Suprapubic skin (tissue), 4 donors: ENCODE measurements around the gene TXN2. TPM values are rescaled to one million over a fixed set of nuclear protein-coding genes. Genes with fewer than 3 reads are reported as not detected.
A peak's percentile ranks its signal among the peaks of the same experiment; 100 is the strongest.

Experiments used
- DNase-seq, 2 donors: peaks; one replicate each; pipeline ENCODE4 v3.0.0-alpha.2; 2019; ENCODE audit warnings: low spot score in 2 of 2
- H3K27ac ChIP-seq: fragments of 200-600 bp; sonication (generic); one replicate; pipeline ENCODE4 v1.5.1; 2019
- H3K27me3 ChIP-seq: fragments of 200-600 bp; sonication (generic); one replicate; pipeline ENCODE4 v1.5.1; 2019
- H3K36me3 ChIP-seq: fragments of 200-600 bp; sonication (generic); one replicate; pipeline ENCODE4 v1.5.1; 2019
- H3K4me1 ChIP-seq: fragments of 200-600 bp; sonication (generic); one replicate; pipeline ENCODE4 v1.5.1; 2019
- H3K4me3 ChIP-seq: fragments of 200-600 bp; sonication (generic); one replicate; pipeline ENCODE4 v1.5.1; 2019; ENCODE audit warnings: mild to moderate bottlenecking
- H3K9me3 ChIP-seq: fragments of 200-600 bp; sonication (generic); one replicate; pipeline ENCODE4 v1.5.1; 2019
- CTCF ChIP-seq, 2 donors: fragments of 200-600 bp in 1 of 2; fragments of 450-650 bp in 1 of 2; sonication (generic) in 1 of 2; IDR thresholded peaks; one replicate each; pipeline ENCODE4 v1.5.1; 2016 to 2019; ENCODE audit warnings: antibody characterized with exemption in 2 of 2, mild to moderate bottlenecking in 1 of 2, moderate library complexity in 1 of 2
- EP300 ChIP-seq: sonication (generic); formaldehyde crosslinking; IDR thresholded peaks from one replicate; pipeline ENCODE4 v1.6.1; 2017; ENCODE audit warnings: antibody characterized with exemption
- POLR2A ChIP-seq, 2 donors: fragments of 450-650 bp; IDR thresholded peaks; one replicate each; pipeline ENCODE4 v1.6.1; 2017; ENCODE audit warnings: antibody characterized with exemption in 2 of 2, mild to moderate bottlenecking in 2 of 2, moderate library complexity in 2 of 2
- POLR2AphosphoS5 ChIP-seq, 3 donors: sonication (generic); formaldehyde crosslinking; IDR thresholded peaks; one replicate each; pipeline ENCODE4 v1.6.1; 2017; ENCODE audit warnings: antibody characterized with exemption in 3 of 3
- WGBS: methylation state at CpG from one replicate; pipeline ENCODE4 v1.1.5; 2018; 5-methylcytosine and 5-hydroxymethylcytosine counted together
- total RNA-seq, 4 donors: library from RNA; depleted of rRNA; stranded (reverse); fragments of >200 nt; gene quantifications; one replicate each; pipeline ENCODE4 v1.1.0, GENCODE V29; 2016

The TXN2 gene
- total RNA-seq, 4 donors from 2014 or later: 50.7 to 73.5 (median 61.3) TPM

- Histone ChIP-seq H3K27ac (peak overlapping the region; percentile 46), H3K27me3 (no peaks in the 10 kb centered on the region), H3K36me3 (peaks cover 59% of the 10 kb centered on the region), H3K9me3 (no peaks in the 10 kb centered on the region), H3K4me1 (peaks cover 35% of the 10 kb centered on the region), H3K4me3 (no peak overlapping the region)
- TF ChIP-seq EP300: no peak
- TF ChIP-seq CTCF (IDR thresholded peaks at IDR 0.05): peak; percentile 42 to 59
- 69% methylated on average over 17 of the region's 17 CpGs for WGBS
- no peak for DNase-seq
Measured at GRCh38 chr22:36510966-36511881, 29.8 kb upstream of the TXN2 start.

GRCh38 chr22:36510384-36510783 lies 28.9 kb upstream of the TXN2 start:
- Histone ChIP-seq H3K9me3 (no peaks in the 10 kb centered on the region), H3K4me1 (peaks cover 40% of the 10 kb centered on the region), H3K4me3 (no peak overlapping the region), H3K27ac (peak overlapping the region; percentile 46), H3K27me3 (no peaks in the 10 kb centered on the region), H3K36me3 (peaks cover 51% of the 10 kb centered on the region)
- no peak for DNase-seq
- WGBS: 48% methylated on average over 3 of the region's 3 CpGs
- TF ChIP-seq POLR2AphosphoS5 (IDR thresholded peaks at IDR 0.05) (no peak), EP300 (no peak), CTCF (IDR thresholded peaks at IDR 0.05) (no peak), POLR2A (IDR thresholded peaks at IDR 0.05) (no peak)

GRCh38 chr22:36507518-36508010 lies 26.1 kb upstream of the TXN2 start:
- no peak for DNase-seq
- Histone ChIP-seq H3K4me3 (peak overlapping the region; percentile 51), H3K27ac (peak overlapping the region; percentile 69), H3K36me3 (peaks cover 32% of the 10 kb centered on the region), H3K9me3 (no peaks in the 10 kb centered on the region), H3K27me3 (no peaks in the 10 kb centered on the region), H3K4me1 (peaks cover 46% of the 10 kb centered on the region)
- WGBS: 87% methylated on average over 6 of the region's 6 CpGs
- TF ChIP-seq EP300 (no peak), CTCF (IDR thresholded peaks at IDR 0.05) (no peak), POLR2AphosphoS5 (IDR thresholded peaks at IDR 0.05) (no peak), POLR2A (IDR thresholded peaks at IDR 0.05) (no peak)

GRCh38 chr22:36506637-36507517 lies 25.4 kb upstream of the TXN2 start, which contains the start of gene FOXRED2:
Gene FOXRED2, minus strand, starts transcription at chr22:36507040. Its CDS starts 618 bp downstream, at chr22:36506422.
- no peak for TF ChIP-seq EP300
- peak in 1 of 2 donors; percentile 37 for TF ChIP-seq POLR2A (IDR thresholded peaks at IDR 0.05)
- Histone ChIP-seq H3K9me3 (no peaks in the 10 kb centered on the region), H3K36me3 (peaks cover 25% of the 10 kb centered on the region), H3K27me3 (no peaks in the 10 kb centered on the region), H3K4me1 (peaks cover 46% of the 10 kb centered on the region), H3K4me3 (peak within 1 kb of the TSS; percentile 51), H3K27ac (peak within 1 kb of the TSS; percentile 69)
- 11% methylated on average over 28 of the region's 75 CpGs for WGBS
- peak; percentile 90 to 92 for DNase-seq

GRCh38 chr22:36505998-36506635 lies 24.7 kb upstream of the TXN2 start:
- 93% methylated on average over 45 of the region's 60 CpGs for WGBS
- no peak for DNase-seq
- H3K4me3 ChIP-seq: peak overlapping the region; percentile 51
- peaks cover 42% of the 10 kb centered on the region for H3K4me1 ChIP-seq
- no peaks in the 10 kb centered on the region for H3K27me3 ChIP-seq
- H3K27ac ChIP-seq: no peak overlapping the region
- H3K9me3 ChIP-seq: no peaks in the 10 kb centered on the region
- TF ChIP-seq CTCF (IDR thresholded peaks at IDR 0.05) (no peak), POLR2AphosphoS5 (IDR thresholded peaks at IDR 0.05) (no peak), EP300 (no peak), POLR2A (IDR thresholded peaks at IDR 0.05) (no peak)
- peaks cover 22% of the 10 kb centered on the region for H3K36me3 ChIP-seq
